Measurements from ENCODE around the gene PARVA.

PARVA gene

DNA sequence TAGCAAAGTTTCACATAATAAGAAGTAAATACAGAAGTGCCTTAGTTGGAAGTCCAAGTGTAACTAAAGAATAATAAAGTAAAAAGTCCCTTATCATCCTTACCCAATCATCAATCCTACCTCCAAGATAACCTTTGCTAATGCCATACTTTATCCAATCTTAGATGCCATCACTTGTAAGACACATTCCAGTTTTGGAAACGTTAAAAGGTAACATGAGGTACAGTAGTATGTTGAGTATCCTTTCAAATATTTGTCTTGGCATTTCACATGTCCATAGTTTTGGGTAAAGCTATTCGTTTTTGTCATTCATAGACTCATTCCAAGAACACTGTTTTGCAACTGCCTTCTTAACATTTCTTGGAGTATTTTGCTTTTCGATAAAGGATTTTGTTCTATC, 181.6 kb downstream of the PARVA start:
- DNase-seq = no peak

DNA sequence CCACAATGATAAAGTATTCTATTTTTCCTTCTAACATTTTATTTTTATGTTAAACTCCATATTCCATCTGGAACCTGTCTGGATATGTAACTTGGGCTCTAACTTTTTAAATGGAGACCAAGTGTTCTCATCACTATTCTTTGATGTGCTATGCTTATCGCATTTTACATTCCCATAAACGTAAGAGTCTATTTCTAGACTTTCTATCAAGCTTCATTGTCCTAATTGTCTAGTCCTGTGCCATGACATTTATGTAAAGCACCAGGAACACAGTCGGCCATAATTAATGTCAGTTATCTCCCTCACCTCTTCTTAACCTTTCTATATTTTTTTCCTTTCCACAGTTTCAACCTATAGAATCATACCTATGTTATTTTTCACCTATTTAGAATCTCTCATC, 183.0 kb downstream of the PARVA start:
- DNase-seq = no peak

DNA sequence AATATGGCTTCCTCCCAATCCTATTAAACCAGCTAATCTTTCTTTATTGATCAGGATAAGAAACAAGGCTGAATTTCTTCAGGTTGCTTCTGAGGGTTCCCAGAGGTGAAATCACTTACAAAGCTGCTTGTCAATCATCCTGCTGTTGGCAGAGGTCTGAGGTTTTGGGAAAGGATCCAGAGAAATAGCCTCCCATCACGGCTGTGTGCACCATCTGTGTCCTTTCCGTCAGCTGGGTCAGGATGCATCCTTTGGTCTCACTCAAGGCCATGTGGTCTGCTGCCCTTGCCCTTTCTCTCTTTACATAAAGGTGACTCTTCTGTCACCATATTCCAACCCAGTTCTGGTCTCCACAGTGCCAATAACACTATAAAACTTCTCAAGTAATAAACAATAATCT, 183.5 kb downstream of the PARVA start:
- DNase-seq = no peak

DNA sequence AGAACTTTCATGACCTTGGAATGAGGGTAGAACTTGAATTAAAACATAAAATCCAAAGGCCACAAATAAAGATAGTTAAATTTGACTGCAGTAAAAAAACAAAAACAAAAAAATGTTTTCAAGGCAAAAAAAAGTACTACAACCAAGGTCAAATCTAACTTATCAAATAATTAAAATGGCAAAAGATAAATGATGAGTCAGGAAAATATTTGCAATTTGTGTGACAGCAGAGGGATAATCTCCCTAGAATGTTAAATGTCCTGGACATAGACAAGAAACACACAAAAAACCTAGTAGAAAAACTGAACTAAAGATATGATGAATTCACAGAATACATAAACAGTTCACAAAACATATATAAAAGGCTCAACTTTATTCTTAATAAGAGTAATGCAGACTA, 186.6 kb downstream of the PARVA start:
- no peak for DNase-seq

DNA sequence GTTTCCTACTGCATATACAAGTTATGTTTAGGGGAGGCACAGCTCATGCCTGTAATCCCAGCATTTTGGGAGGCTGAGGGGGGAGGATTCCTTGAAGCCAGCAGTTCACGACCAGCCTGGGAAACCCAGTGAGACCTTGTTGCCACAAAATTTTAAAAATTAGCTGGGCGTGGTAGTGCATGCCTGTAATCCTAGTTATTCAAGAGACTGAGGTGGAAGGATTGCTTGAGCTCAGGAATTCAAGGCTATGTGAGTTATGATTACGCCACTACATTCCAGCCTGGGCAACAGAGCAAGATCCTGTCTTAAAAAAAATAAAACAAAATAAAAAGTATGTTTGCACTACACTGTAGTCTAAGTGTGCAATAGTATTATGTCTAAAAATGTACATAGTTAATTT, 188.0 kb downstream of the PARVA start:
- DNase-seq = peak; percentile 68

DNA sequence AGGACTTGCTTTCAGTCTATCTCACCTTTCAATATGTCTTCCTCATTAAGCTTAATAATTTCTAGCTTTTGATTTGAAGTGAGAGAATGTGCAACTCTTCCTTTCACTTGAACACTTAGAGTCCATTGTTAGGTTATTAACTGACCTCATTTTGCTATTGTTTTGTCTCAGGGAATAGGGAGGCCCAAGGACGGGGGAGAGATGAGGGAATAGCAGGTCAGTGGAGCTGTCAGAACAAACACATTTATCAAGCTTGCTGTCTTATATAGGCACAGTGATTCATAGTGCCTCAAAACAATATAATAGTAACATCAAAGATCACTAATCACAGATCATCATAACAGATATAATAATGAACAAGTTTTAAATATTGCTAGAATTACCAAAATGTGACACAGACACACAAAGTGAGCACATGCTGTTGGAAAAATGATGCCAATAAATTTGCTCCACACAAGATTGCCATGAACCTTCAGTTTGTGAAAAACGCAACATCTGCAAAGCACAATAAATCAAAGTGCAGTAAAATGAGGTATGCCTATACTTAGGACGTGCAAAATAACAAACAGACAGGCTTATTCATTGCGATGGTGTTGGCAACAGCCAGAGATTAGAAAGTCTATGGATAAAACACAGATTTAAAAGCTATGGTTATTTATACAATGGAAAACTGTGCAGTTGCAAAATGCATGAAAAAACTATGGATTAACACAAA, 190.5 kb downstream of the PARVA start:
- DNase-seq = no peak

DNA sequence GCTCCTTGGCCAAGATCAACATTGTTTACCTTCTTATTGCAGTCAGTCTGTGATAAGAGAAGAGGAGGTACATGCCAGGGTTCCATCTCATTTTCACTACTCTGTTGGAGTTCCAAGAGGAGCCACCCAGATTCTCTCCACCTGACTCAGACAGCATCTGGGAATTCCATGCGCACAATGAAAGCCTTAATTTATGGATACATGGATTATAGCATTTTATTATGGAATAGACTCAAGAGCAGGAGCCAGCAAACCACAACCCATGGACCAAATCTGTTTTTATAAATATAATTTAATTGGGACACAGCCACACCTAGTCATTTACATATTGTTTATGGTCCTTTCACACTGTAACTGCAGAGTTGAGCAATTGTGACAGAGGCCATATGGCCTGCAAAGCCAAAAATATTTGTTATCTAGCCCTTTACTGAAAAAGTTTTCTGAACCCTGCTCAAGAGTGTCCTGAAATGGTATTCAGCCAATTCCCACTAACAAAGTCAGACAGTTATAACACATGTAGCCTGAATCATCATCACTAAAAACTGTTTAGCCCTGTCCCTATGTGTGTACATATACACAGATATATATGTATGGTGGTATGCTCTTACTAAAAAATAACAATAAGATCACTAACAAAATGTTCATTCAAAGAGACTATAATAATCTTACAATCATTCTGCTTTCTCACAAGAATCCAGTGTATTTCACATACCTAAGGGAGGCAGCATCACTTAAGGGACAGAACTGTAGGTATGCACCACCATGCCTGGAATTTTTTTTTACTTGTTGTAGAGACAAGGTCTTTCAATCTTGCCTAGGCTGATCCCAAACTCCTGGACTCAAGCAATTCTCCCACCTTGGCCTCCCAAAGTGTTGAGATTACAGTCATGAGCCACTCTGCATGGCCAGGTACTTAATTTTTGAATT, 192.4 kb downstream of the PARVA start:
- peak; percentile 54 for DNase-seq

DNA sequence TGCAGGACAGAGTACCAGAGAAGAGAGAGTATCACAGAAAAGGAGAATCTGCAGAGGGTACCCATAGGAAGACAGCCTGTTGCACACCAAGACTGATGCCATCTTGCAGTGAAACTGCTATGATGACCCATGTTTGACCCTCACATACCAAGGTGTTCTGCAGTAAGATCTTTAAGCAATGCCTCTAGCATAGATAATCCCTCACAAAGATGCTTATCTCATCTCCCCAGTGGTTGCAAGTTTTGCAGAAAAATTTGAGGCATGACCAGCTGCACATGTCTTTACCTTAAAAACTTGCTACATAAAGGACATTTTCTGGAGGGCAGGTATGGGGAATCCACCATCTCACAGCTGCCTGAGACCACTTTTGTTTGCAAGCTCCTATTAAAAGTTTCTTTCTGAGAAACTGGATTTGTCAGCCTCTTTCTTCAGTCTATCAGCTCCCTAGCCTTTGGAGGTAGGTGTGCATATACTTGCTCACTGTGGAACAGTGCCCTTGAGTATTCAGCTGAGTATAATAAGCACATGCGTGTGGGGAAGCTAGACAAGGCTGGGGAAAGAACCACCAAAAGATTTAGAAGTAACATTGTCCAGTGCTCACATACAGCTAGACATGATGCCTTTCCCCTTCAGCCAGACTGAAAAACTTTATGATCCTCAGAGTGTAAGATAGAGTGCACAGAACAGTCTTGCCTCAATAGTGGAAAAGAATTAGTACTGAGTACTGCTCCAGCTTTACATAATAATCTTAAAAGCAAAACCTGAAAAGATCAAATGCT, 196.5 kb downstream of the PARVA start:
- no peak for DNase-seq

DNA sequence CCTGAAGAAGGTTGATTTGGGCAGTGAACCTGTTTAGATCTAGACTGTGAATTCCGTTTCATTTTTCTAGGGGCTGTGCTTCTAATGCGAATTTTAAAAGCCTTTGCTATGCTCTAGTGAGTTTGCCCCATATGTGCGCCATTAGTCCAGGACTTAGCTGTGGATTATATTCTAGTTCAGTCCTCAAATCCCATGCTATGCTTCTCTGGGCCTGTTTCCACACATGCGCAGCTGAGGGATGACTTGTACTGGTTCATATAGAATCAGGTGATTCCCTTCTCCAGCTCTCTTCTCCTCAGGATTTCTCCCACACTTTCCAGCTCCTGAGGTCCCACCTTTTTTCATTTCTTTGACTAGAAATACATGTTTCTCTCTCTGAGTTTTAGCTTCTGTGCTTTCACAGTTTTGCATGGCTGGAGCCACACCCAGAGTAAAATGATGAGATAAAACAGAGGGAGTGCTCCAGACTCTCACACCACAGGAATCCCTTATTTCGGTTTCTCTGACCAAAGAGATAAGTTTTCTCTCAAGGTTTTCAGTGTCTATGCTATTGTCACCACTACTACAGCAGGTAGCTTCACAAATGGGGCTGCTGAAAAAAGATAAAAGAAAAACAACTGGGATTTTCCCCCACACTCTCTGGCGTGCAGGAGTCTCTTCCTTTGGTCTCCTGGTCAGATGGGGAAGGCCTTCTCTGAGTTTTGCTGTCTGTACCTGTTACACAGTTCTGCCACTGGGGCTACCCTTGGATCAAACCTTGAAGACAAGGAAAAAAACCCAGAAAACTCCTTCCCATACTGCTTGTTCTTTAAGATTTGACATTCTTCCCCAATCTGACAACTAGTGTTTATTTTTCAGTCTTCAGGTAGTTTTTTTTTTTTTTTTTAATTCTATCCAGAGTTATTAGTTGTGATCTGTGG, 200.6 kb downstream of the PARVA start:
- DNase-seq = no peak

DNA sequence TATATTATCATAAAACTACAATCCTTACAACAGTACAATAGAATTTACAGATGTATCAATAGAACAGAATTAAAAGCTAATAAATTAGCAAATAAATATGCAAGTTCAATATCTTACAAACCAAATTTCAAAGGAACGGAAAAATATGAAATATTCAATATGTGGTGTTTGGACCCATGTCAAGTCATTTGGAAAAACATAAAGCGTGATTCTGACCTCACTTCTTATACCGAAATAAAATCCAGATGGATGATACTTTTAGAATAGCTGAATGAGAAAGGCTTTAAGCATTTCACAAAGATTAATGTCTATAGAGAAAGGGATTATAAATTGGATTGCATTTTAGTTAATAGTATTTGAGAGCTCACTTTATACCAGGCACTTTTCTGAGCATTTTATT, 204.0 kb downstream of the PARVA start:
- peak; percentile 51 for DNase-seq

DNA sequence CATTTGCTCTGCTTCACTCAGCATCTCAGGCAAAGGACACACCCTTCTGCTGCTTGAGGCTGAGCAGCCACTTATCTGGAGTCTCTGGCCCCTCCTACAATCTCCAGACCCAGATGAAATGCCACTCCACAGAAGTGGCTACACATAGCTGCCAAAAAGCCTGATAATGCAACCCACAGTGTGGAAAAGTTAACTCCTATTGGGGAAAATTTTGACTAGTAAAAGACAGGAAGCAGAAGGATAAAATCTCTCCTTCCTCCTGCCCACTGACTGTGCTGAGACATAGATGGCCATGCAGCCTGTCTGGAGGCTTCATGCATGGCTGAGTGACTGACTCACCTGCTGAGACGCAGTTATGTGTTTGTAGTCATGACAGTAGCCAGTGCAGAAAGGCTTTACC, 204.6 kb downstream of the PARVA start:
- peak; percentile 72 for DNase-seq
